NCI-H1930 (cell line): ENCODE data around the gene HPSE2.

Experiments used
- DNase-seq, 2 experiments: peaks; one replicate each; lab custom pipeline; 2025; lab: John Stamatoyannopoulos, UW

Gene HPSE2

DNA sequence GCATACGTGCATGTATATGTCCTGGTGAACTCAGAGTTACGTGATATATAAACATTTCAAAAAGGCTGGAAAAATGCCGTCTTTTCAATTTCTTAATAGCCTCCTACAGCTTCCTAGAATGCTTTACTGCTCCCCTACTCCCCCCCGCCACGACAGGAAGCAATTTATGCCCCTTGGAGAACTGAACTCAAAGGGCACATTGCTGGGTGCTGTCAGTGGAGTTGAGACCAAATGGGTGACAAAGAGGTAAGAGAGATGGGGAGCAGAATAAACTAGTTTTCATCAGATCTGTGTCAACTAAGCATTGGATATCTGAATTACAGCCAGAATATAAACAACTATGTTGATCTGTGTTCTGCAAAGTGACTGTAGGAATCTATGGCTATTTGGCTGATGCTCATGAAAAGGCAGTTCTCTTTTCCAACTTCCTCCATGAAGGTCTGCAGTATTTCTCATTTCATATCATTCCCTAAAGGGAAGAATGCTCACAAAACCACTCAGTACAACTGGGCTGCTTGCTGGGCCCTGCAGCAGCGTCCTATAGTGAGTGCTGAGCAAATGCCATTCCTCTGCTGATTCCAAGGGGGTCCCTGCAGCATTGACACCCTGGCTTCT lies 617.6 kb downstream of the HPSE2 start:
- DNase-seq = no peak

DNA sequence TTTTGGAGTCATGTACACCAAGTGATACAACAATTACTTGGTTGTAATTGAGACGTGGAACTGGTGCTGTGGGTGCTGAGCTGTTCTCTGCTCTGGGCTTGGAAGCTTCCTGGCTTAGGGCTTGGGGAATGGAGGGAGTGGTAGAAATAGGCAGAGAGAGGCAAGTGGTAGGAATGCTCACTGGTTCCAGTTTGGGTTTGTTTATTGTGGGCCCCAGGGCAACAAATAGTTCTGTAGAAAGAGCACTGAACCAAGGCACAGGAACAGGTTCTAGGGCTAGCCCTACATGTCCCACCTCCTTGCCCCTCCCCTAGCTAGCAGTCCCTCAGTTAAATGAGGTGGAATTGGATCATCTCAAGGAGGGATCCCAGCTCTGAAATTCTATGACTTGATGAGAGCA lies 622.2 kb downstream of the HPSE2 start:
- no peak for DNase-seq

DNA sequence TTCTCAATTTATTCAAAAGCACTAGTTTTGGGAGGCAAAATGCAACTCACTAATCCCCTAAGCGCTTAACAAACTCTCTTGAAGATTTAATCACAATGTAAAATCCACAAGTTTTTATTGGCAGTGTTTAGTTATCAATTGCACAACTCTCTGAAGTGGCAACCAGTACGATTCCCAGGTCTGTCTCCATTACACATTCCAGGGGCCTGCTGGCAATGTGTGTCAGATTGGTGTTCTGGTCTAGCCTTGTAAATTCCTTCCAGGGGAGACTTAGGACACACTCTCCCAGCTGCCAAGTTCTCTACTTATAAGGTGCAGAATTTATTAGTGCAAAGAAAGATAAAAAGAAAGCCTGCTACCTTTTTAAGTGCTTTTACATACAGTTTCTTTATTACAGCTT lies 624.2 kb downstream of the HPSE2 start:
- no peak for DNase-seq

DNA sequence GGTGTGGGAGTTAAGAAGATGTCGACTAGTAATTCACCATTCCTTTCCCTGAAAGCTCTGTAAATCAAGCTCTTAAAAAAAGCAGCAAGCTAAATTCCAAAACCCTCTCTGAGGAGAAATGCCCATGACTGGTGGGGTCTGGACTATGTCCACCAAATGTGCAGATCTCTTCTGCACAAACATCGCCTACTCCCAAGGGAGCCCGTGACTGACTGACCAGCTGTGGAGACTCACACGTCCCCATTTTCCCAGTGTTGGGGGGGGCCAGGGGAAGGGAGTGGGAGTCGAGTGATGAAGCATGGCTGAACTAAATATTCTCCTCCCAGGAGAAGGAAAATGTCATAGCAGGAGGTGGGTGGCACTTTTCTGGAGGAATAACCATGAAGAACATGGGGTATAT lies 624.8 kb downstream of the HPSE2 start:
- DNase-seq = no peak

DNA sequence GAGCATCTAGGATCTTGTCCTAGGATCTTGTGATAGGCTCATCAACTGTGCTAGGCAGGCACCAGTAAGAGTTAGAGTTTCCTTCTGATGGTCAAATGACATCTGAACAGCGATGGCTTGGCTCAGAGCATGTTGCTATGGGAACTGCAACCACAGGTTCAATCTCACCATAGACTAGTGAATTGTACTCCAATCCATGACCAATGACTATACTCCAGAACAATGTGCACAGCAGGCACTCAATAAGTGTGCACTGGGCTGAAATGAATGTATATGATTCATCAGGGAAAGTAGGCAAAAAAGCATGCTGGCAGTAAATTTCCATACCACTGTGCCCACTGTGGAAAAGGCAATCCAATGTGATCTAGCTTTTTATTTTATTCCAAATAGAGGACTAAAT lies 625.4 kb downstream of the HPSE2 start:
- no peak for DNase-seq

DNA sequence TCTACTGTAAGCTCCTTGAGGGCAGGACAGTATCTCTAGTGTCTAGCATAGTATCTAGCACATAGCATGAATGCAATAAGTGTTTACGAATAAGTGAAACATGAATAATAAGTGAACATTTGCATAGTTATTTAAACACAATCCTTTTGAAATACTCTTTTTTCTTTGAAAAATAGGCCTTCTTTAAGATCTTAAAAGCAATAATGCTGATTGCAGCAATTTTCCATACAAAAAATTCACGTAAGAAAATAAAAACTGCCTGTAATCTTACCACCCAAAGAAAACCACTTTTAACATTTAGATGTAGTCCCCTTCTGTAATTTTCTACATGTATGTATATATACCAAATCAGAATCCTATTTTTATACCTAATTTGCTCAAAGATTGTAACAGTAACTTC lies 626.4 kb downstream of the HPSE2 start:
- no peak for DNase-seq

DNA sequence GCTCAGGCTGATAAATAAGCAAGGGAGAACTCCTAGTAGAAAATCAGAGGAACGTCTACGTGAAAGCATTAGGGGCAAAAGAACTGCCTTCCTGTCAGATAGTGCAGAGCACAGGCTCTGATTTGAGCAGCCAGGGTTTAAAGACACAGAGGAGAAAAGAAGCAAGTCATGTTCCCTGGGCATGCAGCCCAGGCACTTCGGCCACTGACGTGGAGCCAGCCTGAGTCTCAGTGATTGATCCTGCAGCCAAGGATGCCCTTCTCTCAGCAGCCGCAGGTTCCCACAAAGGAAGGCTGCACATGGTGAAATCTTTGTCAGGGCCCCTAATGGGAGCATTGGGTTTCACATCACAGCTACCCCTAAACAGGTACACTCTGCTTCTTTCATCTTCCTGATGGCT lies 627.2 kb downstream of the HPSE2 start:
- DNase-seq = no peak

DNA sequence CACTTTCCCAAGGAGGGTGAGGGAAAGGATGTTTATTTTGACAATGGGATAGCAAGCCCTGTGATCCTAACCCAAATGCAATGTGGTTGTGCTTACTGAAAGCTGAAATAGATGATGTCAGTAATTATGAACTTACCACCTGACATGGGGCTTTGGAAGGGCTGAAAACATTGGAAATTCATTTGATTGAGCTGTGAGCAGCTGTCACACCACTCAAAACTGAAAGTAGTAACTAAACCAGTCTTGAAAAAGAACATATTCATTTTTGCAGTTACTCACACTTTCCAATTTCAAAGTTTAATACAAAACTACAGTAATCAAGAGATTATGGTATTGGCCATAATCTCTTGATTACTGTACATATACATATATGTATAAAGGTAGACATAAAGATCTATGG lies 633.4 kb downstream of the HPSE2 start:
- DNase-seq = no peak

DNA sequence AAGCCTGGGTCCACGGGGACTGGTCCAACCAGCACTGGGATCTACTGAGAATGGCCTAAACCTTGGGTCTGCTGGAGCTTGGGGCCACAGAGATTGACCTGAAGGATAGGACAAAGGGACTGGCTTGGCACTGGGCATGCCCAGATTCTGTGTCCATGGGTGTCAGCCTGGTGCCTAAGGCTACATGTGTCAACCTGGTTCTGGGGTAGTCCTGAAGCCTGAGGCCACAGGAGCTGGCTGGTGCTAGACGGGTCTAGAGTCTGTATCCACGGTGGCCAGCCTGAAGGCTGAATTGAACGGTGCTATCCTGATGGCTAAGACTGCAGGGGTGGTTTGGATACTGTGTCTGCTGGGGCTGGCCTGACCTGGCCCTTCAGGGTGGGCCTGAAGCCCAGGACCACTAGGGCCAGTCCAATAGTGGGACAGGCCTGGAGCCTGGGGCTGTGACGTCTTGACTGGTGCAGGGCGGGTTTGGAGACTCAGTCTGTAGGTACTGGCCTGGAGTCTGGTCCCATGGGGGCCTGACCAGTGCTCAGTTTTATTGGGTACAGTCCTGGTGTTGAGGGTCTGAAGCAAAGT lies 636.5 kb downstream of the HPSE2 start:
- no peak for DNase-seq

DNA sequence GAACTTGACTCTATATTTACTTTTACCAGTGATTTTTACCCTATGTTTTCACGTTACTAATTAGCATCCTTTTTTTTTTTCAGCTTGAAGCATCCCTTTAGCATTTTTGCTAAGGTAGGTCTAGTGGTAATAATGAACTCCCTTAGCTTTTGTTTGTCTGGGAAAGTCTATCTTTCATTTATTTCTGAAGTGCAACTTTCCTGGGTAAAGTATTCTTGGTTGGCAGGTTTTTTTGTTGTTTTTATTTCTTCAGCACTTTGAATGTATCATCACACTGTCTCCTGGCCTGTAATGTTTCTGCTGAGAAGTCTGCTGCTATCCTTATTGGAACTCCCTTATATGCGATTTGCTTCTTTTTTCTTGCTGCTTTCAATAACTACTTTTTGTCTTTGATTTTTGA lies 639.2 kb downstream of the HPSE2 start:
- no peak for DNase-seq

DNA sequence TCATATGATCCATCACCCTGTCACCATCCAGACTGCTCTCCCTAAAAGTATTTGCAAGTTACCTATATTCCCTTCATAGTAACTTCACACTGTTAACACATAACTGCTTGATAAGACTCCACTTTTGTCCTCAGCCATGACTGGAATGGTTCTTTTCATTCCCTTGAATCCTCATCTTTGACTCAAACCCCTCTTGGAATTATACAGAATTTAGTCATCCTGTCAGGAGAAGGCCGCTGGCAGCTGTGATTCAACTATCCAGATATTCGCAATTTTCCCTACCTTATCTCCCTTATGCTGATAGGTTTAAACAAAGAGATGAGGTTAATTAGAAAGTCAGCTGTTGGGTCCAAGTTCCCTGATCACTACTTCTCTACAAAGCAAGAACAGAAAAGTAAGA lies 646.0 kb downstream of the HPSE2 start:
- no peak for DNase-seq

DNA sequence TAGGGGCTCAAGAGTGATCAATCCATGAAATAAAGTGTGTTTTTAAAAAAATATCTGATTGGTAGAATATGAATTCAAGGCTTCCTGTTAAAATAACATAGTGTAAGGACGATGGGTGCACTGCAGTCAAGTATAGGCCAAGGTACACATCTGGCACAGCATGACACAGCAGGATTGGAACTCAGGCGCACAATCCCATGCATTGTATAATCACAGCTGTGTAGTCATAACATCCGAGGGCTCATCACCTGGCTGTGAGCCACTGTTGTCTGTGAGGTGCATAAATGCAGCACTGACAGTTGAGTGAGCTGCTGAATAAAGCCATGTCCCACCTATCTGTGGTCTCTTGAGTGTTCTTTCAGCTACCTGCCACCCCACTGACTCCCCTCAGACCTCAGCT lies 646.6 kb downstream of the HPSE2 start:
- no peak for DNase-seq

DNA sequence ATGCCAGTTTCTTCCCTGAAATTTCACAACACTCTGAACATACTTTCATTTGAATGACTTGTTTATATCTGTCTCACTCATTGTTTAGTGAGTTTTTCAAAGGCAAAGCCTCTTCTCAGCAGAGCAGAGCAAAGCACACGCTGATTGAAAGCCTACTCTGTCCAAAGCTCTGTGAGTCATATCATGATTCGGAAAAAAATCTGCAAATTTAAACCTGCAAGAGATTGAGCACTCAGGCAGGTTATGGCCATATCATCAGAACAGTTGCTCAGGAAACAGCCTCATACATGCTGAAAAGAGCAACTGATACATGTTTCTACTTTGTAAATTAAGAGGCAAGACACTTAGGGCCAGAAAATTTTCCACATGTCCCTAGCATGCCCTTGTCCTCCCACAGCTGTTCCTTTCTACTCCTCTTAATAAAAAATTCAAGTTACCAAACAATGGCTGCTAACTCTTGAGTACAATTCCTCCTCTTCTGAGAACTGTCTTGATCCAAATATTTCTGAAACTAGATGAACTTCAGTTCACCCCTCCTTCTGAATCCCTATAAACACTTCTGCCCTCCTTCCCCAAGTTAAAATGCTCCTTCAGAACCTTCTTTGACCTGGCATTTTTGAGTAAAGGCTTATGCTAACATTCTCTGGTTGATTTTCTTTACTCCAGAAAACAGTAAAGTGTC lies 648.4 kb downstream of the HPSE2 start:
- no peak for DNase-seq

DNA sequence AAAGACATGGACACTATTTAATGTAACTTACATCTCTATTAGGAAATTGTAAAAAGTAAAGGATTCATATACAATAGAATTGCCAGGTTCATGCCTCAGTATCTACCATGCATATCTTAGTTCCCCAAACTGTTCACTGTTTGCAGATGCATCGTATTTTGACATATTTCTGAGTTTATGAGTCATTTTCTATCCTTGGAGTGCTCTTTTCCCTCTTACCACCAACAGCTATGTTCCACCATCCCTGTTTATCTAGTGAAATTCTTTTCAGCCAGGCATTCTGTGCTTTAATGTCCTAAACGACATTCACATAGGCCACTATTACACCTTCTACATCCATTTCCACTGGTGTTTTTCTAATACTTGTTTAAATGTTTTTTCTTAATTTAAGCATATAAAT lies 649.6 kb downstream of the HPSE2 start:
- no peak for DNase-seq

DNA sequence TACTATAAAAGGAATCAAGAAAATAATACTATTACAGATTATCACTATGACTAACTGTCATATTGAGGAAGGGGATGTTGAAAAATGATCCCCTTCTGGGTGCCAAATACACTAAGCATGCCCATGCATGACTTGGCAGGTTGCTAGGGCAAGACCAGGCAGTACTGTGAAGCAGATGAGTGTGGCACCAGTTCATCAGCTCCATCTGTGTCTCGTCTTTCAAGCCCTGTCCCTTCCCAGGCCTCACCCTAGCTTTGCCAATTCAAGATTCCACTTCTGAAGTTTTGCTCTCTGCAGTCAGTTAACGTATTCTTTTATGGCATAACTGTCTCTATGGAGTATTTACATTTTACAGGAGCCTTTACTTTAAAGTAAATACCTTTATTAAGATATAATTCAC lies 653.3 kb downstream of the HPSE2 start:
- DNase-seq = no peak

DNA sequence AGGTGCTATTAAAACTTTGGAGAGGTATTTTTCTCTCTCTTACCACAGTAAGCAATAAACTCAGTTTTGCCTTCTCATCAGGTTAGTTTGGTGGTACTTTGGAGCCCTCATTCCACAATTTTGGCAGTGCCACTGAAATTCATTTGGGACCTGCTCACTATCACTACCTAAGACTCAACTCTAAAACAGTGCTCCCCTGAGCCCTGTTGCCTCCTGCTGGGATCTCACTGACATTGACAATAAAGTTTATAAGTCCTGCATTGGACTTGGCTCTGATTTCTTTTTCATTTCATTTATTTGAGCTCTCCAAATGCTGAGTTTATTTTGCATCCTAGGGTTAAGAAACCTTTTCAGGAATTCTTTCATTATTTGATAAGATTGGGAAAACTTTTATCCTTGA lies 658.1 kb downstream of the HPSE2 start:
- no peak for DNase-seq

DNA sequence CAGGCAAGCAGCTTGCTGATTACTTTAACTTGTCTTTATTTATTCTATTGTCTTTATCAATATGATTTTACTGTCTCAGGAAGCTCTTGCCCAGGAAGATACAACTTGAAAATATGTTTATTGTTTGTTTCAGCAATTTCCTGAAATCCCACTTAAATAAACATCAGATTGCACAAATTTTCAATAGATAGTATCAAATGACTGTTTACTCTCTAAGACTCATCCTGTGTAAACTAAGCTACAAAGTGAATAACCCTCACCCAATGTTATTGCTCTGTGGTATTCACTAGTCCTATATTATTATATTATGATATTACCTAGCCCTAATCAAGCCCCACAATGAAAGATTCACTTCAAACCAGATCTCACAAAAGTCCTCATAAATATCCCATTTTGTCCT lies 658.5 kb downstream of the HPSE2 start:
- no peak for DNase-seq

DNA sequence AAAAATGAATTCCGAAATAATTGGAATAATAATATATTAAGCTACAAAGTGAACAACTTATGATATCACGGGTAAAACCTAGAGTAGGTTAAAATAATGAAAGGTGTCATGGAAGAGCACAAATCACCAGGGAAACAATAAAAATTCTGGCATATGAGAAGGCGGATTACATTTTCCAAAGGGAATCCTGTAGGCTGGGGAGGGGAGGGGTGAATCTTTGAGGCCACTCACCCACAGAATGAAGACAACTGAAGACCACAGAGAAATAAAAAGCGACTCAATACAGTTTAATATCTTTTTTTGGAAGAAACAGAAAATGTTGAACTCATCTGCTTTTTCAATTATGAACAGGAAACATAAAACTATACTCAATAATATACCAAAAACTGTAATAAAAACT lies 659.6 kb downstream of the HPSE2 start:
- no peak for DNase-seq

DNA sequence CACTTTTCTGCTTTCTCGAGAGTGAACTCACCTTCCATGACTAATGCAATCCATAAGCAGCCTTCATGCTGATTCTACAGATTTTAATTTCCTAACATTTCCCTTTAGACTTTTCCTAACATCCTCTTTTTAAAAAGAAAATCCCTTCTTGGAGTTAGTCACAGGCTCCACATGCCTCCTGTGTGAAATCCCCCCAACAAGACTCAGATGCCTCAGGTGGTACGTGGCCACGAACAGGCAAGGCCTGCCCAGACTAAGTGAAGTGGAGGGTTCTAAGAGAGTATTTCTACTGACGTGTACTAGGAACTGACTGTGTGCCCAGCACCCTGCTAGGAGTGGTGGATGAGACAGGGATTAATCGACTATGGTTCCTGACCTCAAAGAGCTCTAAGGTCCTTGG lies 663.1 kb downstream of the HPSE2 start:
- no peak for DNase-seq

DNA sequence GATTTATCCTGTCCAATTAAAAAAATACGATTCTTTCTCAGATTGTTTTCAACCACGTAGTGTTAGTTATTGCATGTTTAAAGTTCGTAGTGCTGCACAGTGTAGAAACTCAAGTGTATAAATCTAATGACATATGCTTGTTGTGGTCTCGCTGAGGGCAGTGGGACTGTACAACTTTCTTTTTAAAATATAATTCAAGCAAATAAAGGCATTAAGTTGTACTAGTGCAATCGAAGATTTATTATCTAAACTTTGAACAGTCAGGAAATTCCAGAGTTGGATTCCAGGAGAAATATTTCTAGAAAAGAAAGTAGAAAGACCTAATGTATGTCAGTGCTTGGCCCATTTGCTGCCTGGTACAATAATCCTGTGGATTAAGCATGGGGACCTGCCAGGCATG lies 664.8 kb downstream of the HPSE2 start:
- DNase-seq = no peak

DNA sequence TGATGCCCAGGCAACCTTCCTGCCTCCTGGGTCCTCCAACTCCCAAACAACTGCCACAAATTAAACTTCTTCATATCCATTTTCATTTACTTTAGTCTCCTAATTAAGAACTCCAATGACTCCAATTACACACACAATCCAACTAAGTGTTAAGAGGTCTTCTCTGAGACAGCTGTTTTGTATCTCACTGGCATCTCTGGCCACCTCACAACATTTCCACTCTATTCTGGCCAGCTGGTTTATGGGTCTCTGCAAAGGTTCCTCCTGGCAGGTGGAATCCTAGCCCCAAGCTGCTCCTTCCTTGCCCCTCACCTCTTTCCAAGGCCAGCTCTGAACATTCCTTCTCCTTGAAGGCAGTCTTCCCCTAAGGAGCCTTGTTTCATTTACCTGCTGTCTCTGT lies 665.8 kb downstream of the HPSE2 start:
- DNase-seq = no peak

DNA sequence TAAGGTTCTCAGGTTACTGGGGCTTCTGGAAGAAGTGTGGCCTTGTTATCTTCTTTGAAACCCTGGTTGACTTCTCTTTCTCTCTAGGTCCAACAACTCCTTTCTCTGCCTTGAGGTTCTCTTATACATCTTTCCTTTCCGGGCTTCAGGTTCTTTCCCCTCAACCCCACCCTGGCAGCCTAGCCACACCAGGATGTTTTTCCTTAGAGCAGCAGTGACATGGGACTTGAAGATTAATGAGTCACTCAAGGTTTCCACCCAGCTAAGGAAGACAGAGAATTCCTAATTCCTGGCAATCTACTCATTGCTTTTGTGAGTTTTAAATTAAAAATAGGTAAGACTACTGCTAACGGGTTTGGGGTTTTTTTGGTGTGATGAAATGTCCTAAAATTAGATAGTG lies 667.1 kb downstream of the HPSE2 start:
- DNase-seq = no peak

DNA sequence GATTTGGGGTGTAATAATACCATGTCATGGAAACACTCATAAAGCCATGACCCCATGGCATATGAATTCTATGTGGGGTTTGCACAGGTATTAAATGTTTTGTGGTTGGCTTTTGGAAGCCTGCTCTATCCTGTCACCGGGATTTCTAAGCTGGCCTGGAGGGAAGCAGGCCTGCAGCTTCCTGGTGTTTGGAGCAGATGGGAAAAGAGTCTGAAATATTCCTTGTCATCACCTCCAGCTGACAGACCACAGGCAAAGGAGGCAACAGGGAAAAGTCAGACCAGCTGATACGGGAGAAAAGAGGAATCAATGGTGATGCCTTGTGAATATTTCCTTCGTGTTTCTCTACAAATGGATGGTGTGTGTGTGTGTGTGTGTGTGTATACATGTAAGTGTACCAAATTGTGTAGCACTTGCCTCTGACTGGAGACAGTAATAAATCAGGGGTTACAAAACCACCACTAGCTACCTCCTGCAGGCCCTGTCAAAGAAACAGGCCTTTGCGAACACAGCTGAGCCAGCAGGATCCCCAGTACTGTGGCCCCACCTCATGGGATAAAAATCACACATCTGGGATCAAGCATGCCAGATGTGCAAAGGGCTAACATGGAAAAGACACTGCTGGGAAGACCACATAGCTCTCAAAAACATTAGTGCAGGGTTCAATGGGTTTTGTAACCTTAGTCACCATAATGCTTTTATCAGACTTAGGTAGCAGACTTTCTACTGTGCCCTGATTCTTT lies 668.1 kb downstream of the HPSE2 start:
- DNase-seq = no peak
